ENCODE results near the gene STX8.

Gene STX8

GRCh38 chr17:9408868-9409829, 166.5 kb downstream of the STX8 start:
- DNase-seq (ENCODE audit: low read depth) = no peak
- no peak overlapping the region for H3K4me3 ChIP-seq (ENCODE audit: low read length)
- no peak for TF ChIP-seq CTCF (conservative IDR thresholded peaks at IDR 0.05; ENCODE audit: low read depth, low read length)

- no peak overlapping the region for H3K4me3 ChIP-seq (ENCODE audit: low read length)
- no peak for DNase-seq (ENCODE audit: low read depth)
- TF ChIP-seq CTCF (conservative IDR thresholded peaks at IDR 0.05; ENCODE audit: low read depth, low read length) = no peak
These were observed 167.2 kb downstream of the STX8 start for GRCh38 chr17:9408381-9408780.

GRCh38 chr17:9406046-9406606, 169.5 kb downstream of the STX8 start:
- H3K4me3 ChIP-seq (ENCODE audit: low read length) = no peak overlapping the region
- no peak for TF ChIP-seq CTCF (conservative IDR thresholded peaks at IDR 0.05; ENCODE audit: low read depth, low read length)
- DNase-seq (ENCODE audit: low read depth) = no peak

GRCh38 chr17:9403257-9403656, 172.4 kb downstream of the STX8 start:
- DNase-seq (ENCODE audit: low read depth) = no peak
- H3K4me3 ChIP-seq (ENCODE audit: low read length) = no peak overlapping the region
- no peak for TF ChIP-seq CTCF (conservative IDR thresholded peaks at IDR 0.05; ENCODE audit: low read depth, low read length)

DNA sequence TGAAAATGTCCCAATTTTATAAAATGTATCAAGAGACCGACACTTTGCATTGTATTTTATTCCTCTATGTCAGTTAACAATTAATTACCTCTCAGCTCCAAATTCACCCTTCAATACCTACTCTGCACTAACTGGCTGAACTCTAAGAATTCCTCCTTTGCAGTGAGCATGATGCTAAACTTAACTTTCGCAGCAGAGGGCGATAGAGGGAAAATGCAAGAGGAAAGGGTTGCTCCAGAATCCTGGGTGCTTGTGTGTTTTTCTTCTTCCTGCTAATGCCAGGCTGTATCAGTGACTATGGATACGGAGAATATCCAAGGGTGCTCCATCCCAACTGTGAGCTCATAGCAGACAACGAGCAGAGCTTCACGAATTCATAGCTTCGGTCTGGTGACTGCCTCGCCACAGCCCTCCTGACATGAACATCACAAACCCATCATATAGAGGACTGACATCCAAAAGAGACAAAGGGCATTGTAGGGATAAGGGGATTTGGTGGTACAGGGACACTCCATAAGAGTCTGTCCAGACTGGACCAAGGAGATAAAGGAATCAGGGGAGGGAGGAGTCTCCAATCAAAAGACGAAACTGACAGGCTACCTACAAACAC, 172.9 kb downstream of the STX8 start:
- TF ChIP-seq CTCF (conservative IDR thresholded peaks at IDR 0.05; ENCODE audit: low read depth, low read length) = peak; percentile 66
- no peak for DNase-seq (ENCODE audit: low read depth)
- H3K4me3 ChIP-seq (ENCODE audit: low read length) = no peak overlapping the region

DNA sequence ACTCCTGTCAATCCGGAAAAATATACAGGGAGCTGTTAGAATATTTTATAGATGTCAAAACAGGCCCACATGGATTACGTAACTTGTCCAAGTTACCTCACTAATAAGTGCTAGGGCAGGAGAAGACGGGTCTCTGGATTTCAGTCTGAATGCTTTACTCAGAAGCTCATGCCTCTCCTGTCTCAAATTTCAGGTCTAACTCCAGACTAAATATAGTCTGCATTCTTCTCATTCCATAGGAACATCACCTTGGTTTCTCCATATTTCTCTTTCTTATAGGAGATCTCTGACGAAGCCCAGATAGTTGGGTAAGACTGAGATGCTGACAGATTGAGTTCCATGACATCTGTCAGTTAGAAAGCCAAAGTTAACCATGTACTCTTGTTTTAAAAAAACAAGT, 174.2 kb downstream of the STX8 start:
- peak; percentile 15 for DNase-seq (ENCODE audit: low read depth)
- no peak for TF ChIP-seq CTCF (conservative IDR thresholded peaks at IDR 0.05; ENCODE audit: low read depth, low read length)
- H3K4me3 ChIP-seq (ENCODE audit: low read length) = no peak overlapping the region
